Activated naive CD8-positive, alpha-beta T cell treated with anti-CD3 and anti-CD28 coated beads for 36 hours (primary cell): ENCODE measurements around the gene TIGAR. TPM values are rescaled to one million over a fixed set of nuclear protein-coding genes. Genes with fewer than 3 reads are reported as not detected.
A peak's percentile ranks its signal among the peaks of the same experiment; 100 is the strongest.

Experiments used
- DNase-seq: peaks from one replicate; pipeline ENCODE4 v3.0.0; 2021
- H3K27ac Mint-ChIP-seq: one replicate; pipeline ENCODE4 v1.8.0; 2022; ENCODE audit warnings: mild to moderate bottlenecking, moderate library complexity, mixed read lengths
- H3K27me3 Mint-ChIP-seq: one replicate; pipeline ENCODE4 v1.8.0; 2022; ENCODE audit warnings: mild to moderate bottlenecking, mixed read lengths
- H3K36me3 Mint-ChIP-seq: one replicate; pipeline ENCODE4 v1.8.0; 2021; ENCODE audit warnings: mild to moderate bottlenecking, mixed read lengths
- H3K4me1 Mint-ChIP-seq: one replicate; pipeline ENCODE4 v1.8.0; 2021; ENCODE audit warnings: mixed read lengths
- H3K4me3 Mint-ChIP-seq: one replicate; pipeline ENCODE4 v1.8.0; 2022; ENCODE audit warnings: mild to moderate bottlenecking, moderate library complexity, mixed read lengths
- H3K9me3 Mint-ChIP-seq: one replicate; pipeline ENCODE4 v1.8.0; 2022; ENCODE audit warnings: mixed read lengths
- total RNA-seq, 2 experiments: library from RNA; stranded (reverse); gene quantifications; one replicate each; pipeline ENCODE4 v1.2.3, GENCODE V29; 2021

The TIGAR gene
- total RNA-seq, 2 experiments from 2014 or later, result 14.0 to 15.8 TPM

DNA sequence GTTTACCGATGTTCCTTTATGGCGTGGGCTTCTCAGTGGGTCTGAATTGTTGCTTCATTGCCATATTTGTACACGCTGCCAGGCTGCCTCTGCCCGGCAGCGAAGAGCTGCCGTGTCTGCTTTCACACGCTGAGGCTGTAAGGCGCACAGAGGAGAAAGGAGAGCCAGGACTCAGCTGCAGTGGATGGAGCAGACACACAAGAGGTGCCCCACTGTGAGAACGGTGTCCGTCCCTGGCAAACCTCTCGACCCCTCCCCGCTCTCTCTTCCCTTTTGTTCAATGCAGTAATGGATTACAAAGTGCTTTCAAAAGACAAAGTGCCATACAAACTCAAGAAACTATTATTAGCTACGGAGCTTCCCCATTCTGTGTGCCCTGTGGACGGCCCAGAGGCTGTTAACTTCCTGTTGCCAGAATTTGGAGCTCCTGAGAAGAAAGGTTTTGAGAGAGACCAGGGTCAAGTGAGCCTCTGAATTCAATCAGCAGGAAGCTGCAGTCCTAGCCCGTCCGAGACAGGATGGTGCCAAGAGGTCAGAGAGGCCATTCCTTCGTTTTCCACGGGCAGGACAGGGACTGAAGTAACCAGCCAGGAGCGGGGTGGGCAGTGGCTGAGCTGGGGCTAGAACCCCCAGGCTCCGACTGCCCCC lies 31.7 kb upstream of the TIGAR start:
- no peak for DNase-seq
- H3K27ac Mint-ChIP-seq, result peak overlapping the region; percentile 69
- no peaks in the 10 kb centered on the region for H3K27me3 Mint-ChIP-seq
- H3K9me3 Mint-ChIP-seq, result no peaks in the 10 kb centered on the region
- H3K4me1 Mint-ChIP-seq, result peaks cover 86% of the 10 kb centered on the region
- H3K36me3 Mint-ChIP-seq, result peaks cover 82% of the 10 kb centered on the region
- peak overlapping the region; percentile 23 for H3K4me3 Mint-ChIP-seq

DNA sequence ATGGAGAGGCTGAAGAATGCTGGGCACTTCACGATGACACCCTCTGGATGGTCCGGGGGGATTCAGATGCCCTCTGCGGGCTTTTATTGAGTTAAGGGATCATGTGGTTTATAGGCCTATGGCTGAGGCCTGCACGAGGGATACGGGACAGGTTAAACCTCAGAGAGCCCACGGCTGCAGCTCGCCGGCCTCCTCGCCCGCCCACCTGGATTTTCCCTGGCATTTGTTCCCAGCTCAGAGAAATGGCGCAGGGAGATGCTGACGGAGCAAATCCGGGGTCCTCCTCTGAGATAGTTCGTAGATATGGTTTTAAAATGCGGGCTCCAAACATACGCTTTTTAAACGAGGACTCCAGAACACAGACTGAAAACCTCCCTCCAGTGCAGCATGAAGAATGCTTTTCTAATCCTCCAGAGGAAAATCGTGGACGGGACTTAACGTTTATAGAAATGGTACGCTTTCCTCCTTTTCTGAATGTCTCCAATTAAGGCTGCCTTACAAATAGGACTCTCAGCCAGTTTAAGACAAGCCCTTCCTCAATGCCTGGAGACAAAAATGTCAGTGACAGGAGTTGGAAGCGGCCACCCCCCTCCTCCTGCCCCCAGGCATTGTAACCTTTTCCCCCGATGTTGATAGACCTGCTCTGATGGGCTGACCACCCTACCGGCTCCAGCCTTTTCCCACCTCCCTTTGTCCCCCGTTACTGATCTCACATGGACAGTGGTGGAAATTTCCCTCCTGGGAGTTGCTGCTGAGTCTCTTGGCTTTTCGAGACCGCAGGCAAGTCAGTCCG lies 30.8 kb upstream of the TIGAR start:
- Mint-ChIP-seq H3K27me3 (no peaks in the 10 kb centered on the region), H3K36me3 (peaks cover 84% of the 10 kb centered on the region), H3K4me1 (peaks cover 88% of the 10 kb centered on the region), H3K9me3 (no peaks in the 10 kb centered on the region), H3K4me3 (peak overlapping the region; percentile 55), H3K27ac (peak overlapping the region; percentile 76)
- no peak for DNase-seq

DNA sequence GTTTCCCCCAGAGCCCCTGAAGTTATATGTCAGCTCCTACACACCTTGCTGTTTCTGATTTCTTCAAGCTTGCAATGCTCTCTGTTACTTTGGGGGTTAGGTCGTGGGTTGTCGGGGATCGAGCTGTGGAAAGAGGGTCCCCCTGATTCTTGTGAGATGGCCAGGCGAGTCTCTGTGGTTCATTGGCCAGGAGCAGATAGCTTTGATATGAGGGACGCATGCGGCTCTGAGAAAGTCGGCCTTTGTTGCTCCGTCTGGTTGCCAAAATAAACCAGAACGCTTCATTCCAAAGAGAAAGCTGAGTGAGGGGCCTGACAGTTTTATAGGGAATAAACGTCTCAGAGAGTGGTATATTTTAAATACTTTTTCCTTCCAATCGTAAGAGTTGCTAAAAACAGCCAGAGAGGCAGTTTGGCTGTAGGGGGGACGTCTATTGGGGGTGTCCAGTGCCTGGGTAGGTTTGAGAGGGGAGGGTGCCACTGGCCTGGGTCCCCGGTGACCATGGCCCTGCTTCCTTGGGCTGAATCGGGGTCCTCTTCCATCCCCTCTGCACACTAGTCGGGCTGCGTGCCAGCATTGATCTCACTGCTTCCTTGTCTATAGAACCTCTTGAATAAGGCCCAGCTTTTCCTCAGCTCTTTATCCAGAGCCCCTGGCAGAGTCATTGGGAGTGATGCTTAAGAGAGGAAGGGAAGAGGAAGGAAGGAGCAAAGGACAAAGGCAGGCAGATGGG lies 28.5 kb upstream of the TIGAR start:
- no peak for DNase-seq
- Mint-ChIP-seq H3K27ac (peak overlapping the region; percentile 95), H3K9me3 (no peaks in the 10 kb centered on the region), H3K36me3 (peaks cover 79% of the 10 kb centered on the region), H3K4me3 (peak overlapping the region; percentile 47), H3K27me3 (no peaks in the 10 kb centered on the region), H3K4me1 (peaks cover 78% of the 10 kb centered on the region)

DNA sequence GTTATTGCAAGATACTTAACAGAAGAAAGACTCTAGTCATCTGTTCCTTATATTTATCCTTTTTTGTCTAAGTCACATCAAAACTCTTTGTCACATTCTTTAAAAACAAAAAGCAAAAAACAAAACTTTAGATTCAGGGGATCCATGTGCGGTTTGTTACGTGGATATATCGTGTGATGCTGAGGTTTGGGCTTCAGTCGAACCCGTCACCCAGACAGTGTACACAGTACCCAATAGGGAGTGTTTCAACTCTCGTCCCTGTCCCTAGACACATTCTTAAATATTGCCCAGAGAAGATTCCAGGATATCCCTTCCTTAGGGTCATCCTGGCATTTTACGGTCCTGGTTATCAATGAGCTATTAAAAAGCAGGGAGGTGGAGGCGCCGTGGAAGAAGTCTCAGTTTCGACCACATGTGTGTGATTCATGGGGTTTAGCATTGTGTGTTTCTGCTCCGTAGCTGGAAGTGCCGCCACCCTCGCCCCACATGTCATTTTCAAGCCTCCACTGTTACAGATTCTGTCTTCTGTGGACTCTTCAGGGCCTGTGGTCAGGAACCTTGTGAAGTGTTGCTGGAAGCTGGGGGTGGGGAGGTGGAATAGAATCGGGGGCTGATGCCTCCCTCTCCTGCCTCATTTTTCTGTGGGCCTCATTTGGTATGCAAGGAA lies 27.6 kb upstream of the TIGAR start:
- peaks cover 75% of the 10 kb centered on the region for H3K4me1 Mint-ChIP-seq
- peak overlapping the region; percentile 95 for H3K27ac Mint-ChIP-seq
- peak overlapping the region; percentile 81 for H3K4me3 Mint-ChIP-seq
- no peaks in the 10 kb centered on the region for H3K9me3 Mint-ChIP-seq
- DNase-seq, result peak; percentile 66
- H3K36me3 Mint-ChIP-seq, result peaks cover 78% of the 10 kb centered on the region
- H3K27me3 Mint-ChIP-seq, result no peaks in the 10 kb centered on the region

DNA sequence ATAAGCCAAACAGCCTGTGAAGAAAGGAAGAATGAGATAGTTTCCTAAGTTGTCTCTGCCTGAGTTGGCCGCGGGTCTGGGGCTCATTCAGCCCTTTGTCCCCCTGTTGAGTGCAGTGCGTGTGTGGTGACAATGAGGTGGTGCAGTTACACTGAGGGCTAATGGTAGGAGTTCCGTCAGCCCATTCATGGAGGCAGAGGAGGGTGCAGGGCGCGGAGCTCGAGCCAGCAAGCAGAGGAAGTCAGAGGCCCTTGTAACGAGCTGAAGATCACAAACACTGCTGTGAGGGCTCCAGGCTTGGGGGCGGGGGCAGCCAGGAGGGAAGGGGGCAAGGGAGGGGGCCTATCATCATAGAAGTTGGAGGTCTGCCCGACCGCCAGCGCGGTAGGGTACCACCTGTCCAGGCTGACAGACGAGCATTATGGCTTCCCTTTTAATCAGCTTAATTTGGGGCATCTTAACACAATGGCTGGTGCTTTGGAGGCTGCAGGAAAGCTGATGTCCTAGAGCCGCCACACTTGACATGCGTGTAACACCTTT lies 27.0 kb upstream of the TIGAR start:
- H3K4me1 Mint-ChIP-seq, result peaks cover 72% of the 10 kb centered on the region
- no peak for DNase-seq
- peaks cover 73% of the 10 kb centered on the region for H3K36me3 Mint-ChIP-seq
- peak overlapping the region; percentile 95 for H3K27ac Mint-ChIP-seq
- no peaks in the 10 kb centered on the region for H3K27me3 Mint-ChIP-seq
- H3K4me3 Mint-ChIP-seq, result peak overlapping the region; percentile 81
- no peaks in the 10 kb centered on the region for H3K9me3 Mint-ChIP-seq

DNA sequence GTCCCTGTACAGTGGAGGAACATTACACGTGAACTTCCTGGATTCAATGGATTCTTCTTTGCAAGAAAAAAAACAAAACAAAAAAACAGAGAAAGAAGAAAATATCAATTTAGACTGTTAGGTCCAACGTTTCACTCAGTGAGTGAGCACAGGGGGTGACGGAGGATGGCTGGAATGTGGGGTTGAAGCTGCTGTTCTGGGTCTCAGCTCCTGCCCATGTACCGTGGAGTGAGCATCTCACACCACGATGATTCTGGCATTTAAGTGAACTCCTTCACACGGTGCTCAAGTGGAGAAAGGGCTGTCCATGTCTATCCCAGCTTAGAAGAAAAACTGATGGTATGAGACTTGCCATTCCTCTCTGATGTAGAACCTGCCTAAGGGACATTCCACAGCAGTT lies 24.3 kb upstream of the TIGAR start:
- H3K4me1 Mint-ChIP-seq, result peaks cover 55% of the 10 kb centered on the region
- H3K27me3 Mint-ChIP-seq, result no peaks in the 10 kb centered on the region
- H3K36me3 Mint-ChIP-seq, result peaks cover 73% of the 10 kb centered on the region
- H3K27ac Mint-ChIP-seq, result peak overlapping the region; percentile 42
- no peak overlapping the region for H3K4me3 Mint-ChIP-seq
- DNase-seq, result no peak
- H3K9me3 Mint-ChIP-seq, result no peaks in the 10 kb centered on the region

DNA sequence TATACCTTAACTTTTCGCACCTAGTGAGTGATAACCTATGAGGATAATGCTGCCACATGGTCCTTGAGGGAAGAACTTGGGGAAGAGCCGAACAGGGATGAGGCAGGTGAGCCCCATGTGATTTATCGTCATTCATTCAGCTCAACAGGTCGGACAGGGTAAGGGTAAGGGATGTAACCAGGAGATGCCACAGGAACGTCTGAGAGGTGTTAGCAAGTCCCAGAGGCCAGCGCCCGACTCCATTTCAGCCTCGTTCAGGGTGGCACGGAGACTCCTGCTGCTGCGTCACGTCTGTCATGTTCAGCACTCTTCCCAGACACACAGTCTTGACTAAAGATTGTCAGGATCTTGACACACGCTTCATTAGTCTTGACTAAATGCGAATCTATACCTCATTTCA lies 23.4 kb upstream of the TIGAR start:
- Mint-ChIP-seq H3K27ac (peak overlapping the region; percentile 58), H3K9me3 (no peaks in the 10 kb centered on the region), H3K4me1 (peaks cover 51% of the 10 kb centered on the region), H3K36me3 (peaks cover 77% of the 10 kb centered on the region), H3K27me3 (no peaks in the 10 kb centered on the region), H3K4me3 (no peak overlapping the region)
- no peak for DNase-seq

DNA sequence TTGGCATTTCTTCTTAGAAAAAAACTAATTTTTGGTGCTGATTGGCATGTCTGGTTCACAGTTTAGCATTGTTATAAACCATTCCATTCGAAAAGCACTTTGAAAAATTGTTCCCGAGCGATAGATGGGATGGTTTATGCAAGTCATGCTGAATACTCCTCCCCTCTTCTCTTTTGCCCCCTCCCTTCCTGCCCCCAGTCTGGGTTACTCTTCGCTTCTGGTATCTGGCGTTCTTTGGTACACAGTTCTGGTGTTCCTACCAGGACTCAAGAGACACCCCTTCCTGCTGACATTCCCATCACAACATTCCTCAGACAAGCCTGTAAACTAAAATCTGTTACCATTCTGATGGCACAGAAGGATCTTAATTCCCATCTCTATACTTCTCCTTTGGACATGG lies 20.1 kb upstream of the TIGAR start:
- DNase-seq, result no peak
- Mint-ChIP-seq H3K27ac (peak overlapping the region; percentile 7), H3K4me1 (peaks cover 26% of the 10 kb centered on the region), H3K36me3 (peaks cover 66% of the 10 kb centered on the region), H3K4me3 (no peak overlapping the region), H3K27me3 (no peaks in the 10 kb centered on the region), H3K9me3 (no peaks in the 10 kb centered on the region)

DNA sequence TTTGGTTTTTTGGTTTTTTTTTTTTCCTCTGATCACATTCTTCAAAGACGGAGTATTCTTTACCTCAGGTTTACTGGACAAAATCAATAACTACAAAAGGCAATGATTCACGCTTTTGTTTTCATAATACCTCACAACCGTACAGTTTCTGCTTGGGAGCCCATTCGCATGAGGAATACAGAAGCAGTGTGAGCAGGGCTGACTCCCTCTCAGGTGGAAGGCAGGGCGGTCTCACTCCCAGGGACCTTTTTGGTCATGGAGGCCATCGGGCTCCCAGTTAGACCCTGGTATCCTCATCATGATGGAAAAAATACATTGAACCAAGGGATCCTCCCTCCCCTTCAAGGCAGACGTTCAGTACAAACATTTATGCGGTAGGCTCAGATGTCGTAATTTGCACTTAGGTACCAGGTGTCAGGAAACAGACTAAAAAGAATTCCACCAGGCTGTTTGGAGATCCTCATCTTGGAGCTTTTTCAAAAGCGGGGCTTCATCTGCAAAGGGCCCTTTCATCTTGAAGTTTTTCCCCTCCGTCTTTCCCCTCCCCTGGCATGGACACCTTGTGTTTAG lies 19.0 kb upstream of the TIGAR start:
- Mint-ChIP-seq H3K4me3 (no peak overlapping the region), H3K27ac (peak overlapping the region; percentile 62), H3K27me3 (no peaks in the 10 kb centered on the region), H3K4me1 (peaks cover 25% of the 10 kb centered on the region), H3K9me3 (no peaks in the 10 kb centered on the region), H3K36me3 (peaks cover 59% of the 10 kb centered on the region)
- DNase-seq, result no peak

DNA sequence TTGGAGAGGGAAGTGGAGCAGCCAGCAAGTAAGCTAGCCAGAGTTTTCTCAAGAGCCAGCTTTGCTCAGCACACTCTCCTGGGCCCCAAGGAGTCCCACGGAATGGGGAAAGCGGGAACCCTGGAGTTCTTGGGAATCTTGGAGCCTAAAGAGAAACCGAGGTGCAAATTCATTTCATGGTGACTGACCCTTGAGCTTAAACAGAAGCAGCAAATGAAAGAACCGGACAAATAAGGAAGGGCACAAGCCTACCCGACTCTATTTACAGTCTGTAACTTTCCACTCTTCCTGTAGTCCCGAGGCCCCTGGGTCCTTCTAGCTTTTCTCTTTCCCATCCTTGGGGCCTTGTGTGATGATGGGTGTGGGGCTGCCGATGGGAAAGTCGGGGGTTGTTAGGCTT lies 18.1 kb upstream of the TIGAR start:
- Mint-ChIP-seq H3K36me3 (peaks cover 58% of the 10 kb centered on the region), H3K27me3 (no peaks in the 10 kb centered on the region), H3K9me3 (no peaks in the 10 kb centered on the region), H3K4me1 (peaks cover 27% of the 10 kb centered on the region), H3K4me3 (no peak overlapping the region), H3K27ac (peak overlapping the region; percentile 61)
- no peak for DNase-seq

DNA sequence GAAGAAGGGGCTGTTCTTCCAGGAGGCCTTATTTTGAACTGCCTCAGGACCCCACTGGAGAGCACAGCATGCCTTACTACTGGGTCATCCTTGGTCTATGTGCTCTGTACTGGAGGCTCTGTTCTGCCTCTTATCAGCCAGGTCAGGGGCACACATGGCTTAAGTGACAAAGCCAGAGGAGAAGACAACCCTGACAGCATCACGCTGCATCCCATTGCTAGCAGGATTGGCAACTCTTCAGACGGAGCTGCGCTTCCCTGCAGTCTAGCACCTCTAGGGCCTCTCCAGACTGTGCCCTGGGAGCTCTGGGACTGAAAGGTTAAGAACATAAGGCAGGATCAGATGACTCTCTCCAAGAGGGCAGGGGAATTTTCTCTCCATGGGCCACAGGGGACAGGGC lies 17.3 kb upstream of the TIGAR start:
- H3K36me3 Mint-ChIP-seq, result peaks cover 59% of the 10 kb centered on the region
- no peak overlapping the region for H3K4me3 Mint-ChIP-seq
- DNase-seq, result no peak
- H3K27me3 Mint-ChIP-seq, result no peaks in the 10 kb centered on the region
- H3K27ac Mint-ChIP-seq, result peak overlapping the region; percentile 61
- peaks cover 19% of the 10 kb centered on the region for H3K4me1 Mint-ChIP-seq
- H3K9me3 Mint-ChIP-seq, result no peaks in the 10 kb centered on the region

DNA sequence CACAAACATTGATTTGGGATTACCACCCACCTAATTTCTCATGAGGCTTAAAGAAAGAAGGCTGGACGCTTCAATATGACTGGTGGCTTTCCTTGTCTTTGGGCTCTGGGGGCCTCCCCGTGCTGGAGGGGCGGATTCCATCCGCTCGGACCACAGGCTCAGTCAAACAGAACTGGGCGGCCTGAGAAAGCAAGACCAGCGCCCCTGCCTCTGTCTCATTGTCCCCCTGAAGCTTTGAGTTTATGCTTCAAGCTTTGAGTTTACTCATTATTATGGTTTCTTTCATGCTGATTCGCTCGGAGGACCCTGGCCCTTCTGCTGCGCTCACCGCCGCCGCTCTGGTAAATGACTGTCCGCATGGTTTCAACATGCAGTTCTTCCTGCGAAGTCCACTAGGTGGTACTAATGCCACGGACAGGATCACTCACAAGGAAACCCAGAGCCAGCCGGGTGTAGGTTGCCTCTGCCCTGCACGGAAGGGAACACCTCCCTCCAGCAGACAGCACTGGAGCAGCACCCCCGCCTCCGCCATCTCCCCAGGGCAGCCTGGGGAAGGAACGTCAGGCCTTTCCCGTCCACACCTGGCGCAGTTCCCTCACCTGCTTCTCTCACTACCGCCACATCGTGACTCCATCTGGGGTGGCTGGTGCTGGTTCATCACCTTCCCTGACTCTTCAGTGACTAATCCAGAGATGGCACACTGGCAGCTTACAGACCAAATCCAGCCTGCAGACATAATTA lies 13.2 kb upstream of the TIGAR start:
- Mint-ChIP-seq H3K27ac (no peak overlapping the region), H3K4me3 (no peak overlapping the region), H3K36me3 (peaks cover 34% of the 10 kb centered on the region)

DNA sequence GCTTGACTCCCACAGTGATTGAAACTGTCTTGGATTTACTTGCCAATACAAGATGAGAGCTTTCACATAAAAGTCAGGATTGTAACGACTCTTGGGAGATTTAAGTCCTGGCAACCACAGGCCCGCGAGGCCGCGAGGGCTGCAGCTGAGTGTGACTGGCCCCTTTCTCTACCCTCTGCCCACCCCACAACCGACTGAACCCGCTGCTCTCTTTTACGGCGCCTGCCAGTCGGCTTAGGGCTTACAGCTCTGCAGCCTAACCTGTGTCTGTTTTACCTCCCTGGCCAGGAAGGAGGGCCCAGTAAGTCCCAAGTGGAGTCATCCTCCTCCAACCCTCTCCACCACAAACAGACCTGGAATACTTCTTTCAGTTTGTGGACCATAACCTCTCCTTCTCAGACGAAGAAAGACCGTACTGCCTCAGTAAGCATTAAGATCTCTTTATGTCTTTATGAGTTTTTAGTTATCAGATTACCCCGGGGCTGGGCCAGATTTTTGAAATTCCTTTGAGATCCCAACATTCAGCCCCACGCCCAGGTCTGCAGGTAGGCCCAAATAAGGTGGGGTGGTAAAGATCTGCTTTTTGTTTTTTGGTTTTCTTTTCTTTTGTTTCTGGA lies 12.6 kb upstream of the TIGAR start:
- Mint-ChIP-seq H3K4me3 (no peak overlapping the region), H3K27me3 (no peaks in the 10 kb centered on the region), H3K27ac (no peak overlapping the region), H3K4me1 (peaks cover 15% of the 10 kb centered on the region), H3K9me3 (no peaks in the 10 kb centered on the region), H3K36me3 (peaks cover 30% of the 10 kb centered on the region)
- no peak for DNase-seq

More for the DNA sequence above, 13.2 kb upstream of the TIGAR start:
- no peak for DNase-seq
- no peaks in the 10 kb centered on the region for H3K27me3 Mint-ChIP-seq
- H3K9me3 Mint-ChIP-seq, result no peaks in the 10 kb centered on the region
- H3K4me1 Mint-ChIP-seq, result peaks cover 15% of the 10 kb centered on the region
